A549 treated with Hydrocortisone at 1 μM for 4 hours (cell line): ENCODE data around the gene C3orf20. TPM values are rescaled to one million over a fixed set of nuclear protein-coding genes. Genes with fewer than 3 reads are reported as not detected.

ENCODE experiments used
- total RNA-seq: library from RNA; stranded (reverse); fragments of 200-300 nt; extraction: Qiagen RNA extraction; gene quantifications from 5 replicates; pipeline ENCODE4 v1.2.3, GENCODE V29; 2022

Gene C3orf20
- total RNA-seq, result 0.08 TPM in 1 of 5 replicates, not detected in the others

GRCh38 chr3:14674841-14675240, at the start of gene C3orf20:
C3orf20 (plus strand) TSS chr3:14675141; CDS start chr3:14682714, 7,573 bp downstream.

GRCh38 chr3:14651440-14652251, 23.3 kb upstream of the C3orf20 start, which contains the start of gene CCDC174:
CCDC174 (plus strand) TSS chr3:14651762; CDS start chr3:14651837, 75 bp downstream.

DNA sequence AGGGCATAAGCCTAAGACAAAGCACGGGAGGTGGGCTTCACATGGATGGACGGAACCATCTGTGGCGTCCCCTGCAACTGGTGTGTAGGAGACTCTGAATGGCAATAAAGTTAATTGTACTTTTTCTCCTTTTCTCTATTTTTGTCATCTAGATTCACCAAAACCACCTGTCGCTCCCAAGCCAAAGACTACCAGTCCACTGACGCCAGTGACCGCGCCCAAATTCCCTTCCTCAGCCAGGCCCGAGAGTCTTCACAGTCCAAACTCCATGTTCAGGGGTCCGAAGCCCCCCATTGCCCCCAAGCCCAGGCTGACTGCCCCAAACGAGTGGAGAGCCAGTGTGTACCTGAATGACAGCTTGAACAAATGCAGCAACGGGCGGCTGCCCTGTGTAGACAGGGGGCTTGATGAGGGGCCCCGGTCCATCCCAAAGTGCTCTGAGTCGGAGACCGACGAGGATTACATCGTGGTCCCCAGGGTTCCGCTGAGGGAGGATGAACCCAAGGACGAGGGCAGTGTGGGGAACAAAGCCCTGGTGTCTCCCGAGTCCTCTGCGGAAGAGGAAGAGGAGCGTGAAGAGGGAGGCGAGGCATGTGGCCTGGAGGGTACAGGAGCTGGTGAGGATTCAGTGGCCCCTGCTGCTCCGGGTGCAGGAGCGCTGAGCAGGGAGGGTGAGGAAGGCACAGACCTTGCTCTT, 144.0 kb downstream of the C3orf20 start, which contains the start of gene FGD5:
TSS of gene FGD5 (plus strand) at position 159 of the 697 bp plus-strand sequence. CDS start at position 269, 110 bp downstream.

Other genes with a start within 250 kb of the C3orf20 start
- gene GRIP2, start 134.8 kb upstream of the C3orf20 start, total RNA-seq, result 1.0 to 1.6 TPM (median 1.2 TPM) in 5 replicates
- gene CCDC174, start 23.4 kb upstream of the C3orf20 start, total RNA-seq, result 10.3 to 15.9 TPM (median 13.8 TPM) in 5 replicates
- 0.01 to 0.05 TPM (median 0.03 TPM) in 3 of 5 replicates, not detected in the others for gene FGD5, start 143.8 kb downstream of the C3orf20 start, total RNA-seq